TTC549 (cell line): ENCODE data around the gene COPS8.

Experiments used
- FAIRE-seq: peaks from 2 replicates; lab custom pipeline; 2012; peaks lifted over from hg19 to GRCh38; lab: Jason Lieb, UNC

COPS8 gene

DNA sequence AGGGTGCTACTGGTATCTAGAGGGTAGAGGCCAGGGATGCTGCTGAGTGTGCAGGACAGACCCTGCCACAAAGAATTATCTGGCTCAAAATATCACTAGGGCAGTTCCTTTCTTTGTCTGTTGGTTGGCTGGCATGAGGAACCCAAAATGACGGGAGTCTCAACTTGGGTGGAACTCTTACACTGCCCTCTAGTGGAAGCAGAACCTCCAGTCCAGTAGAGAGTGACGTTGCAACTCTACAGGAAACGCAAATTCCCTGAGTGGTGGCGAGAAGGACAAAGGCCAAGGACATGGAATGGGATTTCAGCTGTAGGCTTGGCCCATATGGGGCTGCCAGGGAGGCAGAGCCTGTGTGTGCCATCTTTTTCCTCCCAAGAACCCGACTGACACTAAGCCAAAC lies 47.1 kb downstream of the COPS8 start:
- FAIRE-seq = no peak

DNA sequence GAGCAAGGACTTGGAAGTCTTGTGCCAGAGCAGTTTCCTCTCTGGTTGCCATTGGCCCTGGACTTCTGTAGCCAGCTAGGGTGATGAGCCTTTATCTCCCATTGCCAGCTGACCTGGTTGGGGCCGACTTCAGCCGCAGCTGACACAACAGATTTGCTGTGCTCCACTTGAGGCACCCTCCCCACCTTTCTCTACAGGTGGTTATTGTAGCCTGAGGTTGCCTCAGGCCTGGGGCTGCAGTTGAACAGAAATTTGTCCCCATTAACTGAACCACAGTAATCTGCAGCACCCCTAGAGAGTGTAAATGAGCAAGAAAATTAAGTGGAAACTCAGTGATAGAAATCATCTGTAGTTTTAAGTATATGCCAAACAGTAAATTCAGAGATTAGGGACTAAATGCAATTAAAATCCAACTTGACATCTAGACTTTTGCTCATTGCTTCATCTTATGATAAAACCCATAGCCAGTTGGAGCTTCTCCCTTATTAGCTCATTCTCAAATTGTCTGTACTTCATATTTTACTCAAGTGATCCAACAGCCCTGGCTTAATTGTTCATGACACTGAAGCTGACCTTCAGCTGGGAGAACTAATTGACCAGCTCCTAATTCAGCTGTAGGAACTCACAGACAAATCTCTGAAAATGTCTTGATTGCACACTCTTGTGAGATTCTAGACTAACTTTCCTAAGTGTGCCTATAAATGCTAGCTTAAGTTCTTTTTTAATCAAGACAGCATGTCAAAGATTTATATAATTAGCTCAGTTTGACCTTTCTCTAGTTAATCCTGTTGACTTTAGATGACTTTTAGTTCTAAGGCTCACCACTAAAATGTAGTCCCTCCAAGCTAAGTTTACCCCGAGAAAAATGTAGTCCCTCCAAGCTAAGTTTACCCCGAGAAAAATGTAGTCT lies 48.9 kb downstream of the COPS8 start:
- no peak for FAIRE-seq

DNA sequence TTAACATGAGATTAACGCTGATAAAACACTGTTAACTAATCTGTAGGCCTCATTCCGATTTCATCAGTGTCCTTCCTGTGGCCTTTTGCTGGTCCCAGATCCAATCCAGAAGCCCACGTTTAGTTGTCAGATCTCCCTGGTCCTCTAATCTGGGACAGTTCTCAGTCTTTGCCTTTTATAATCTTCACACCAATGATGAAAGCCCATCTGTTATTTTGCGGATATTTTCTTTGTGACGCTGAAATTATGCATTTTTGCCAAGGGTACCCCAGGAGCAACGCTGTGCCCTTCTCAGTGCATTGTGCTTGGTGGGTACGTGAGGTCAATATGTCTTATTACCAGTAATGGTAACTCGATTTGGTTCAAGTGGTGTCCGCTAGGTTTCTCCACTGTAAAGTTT lies 51.1 kb downstream of the COPS8 start:
- no peak for FAIRE-seq

DNA sequence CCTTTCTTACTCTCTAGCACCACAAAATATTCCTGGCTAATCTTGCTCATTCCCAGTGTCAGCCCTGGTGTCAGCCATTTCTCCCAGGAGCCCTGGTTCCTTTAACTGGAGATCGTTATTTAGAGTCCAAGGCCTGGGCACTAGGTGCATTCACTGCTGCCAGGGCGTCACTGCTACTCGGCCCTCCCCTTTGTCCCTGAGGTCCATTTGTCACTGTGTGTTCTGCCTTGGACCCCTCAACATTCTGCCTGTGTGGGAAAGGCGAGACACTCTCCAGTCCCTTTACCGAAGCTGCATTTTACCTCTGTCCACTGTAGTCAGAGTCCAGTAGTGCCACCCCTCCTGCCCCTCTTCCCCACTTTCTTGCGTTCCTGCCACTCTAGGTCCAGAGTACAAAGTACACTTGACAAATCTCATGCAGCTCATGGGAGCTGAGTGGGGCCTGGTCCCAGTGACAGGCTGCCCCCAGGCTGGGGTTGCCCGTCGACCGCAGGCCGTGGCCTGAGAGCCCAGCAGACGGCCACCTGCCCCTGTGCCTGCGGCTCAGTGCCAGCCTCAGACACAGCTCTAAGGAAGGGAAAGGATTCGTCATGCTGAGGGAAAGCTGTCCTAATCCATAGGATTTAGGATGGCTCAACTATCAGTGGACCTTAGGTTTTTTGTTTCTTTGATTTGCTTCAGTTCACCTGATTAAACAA lies 52.1 kb downstream of the COPS8 start:
- FAIRE-seq = no peak

DNA sequence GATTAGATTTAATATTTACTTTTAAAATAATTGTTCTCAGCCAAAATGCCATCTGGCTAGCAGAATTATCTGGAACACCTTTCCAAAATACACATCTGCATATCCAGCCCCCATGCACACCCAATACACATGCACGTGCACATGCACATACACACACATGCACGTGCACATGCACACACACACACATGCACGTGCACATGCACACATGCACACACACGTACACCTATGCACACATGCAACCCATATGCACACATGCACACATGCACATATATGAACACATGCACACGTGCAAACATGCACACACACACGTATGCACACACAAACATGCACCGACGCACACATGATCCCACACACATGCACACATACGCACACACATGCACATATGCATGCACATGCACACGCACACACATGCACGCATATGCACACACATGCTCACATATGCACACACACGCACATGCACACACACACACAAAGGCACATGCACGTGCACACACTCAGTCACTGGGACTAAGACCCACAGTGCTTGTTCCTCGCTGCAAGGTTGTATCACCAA lies 53.5 kb downstream of the COPS8 start:
- no peak for FAIRE-seq

DNA sequence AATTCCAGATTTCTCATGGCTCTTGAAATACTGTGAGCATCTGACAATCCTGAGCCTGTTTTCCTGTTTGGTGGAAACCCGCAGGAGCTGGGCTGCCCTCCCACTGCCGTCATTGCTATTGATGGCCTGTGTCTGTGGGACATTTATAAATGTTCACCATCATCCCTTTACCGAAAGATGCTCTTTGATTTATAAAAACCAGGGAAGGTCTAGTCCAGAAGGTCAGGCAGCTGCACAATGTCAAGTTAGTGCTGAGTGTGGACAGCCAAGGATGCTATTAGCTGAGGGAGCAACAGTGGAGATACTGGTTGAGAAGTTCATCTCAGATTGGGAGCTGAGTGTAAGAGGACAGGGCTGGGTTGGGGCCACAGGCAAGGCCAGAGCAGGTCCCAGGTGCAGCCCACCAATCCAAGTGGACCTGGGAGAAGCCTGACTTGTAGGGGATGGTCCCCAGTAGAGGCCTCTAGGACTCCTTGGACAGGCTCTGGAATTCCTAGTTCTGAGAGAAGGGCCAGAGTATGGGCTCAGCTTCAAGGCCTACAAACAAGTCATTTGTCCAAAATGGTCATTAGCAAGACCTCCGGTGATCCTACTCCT lies 55.1 kb downstream of the COPS8 start:
- no peak for FAIRE-seq

DNA sequence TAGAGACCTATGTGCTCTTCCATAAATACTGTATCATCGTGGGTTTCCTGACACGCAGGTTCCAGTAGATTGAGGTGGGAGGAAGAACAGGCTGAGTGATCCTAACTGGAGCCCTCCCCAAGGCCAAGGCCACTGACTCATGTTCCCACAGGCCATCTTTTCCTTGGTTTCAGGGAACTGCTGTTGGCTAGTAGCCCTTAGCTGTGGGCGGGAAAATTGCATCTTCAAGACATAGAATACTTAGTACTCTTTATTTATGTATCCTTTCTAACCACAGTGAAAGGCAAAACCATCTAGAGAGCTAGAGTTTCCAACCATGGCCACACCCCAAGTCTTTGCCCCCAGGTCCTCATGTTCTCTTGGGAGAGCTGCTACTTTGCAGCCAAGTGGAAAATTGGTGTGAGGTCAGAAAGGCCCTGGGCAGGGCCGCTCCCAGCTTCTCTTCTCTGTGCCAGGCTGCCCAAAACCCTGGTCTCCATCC lies 55.9 kb downstream of the COPS8 start:
- no peak for FAIRE-seq

DNA sequence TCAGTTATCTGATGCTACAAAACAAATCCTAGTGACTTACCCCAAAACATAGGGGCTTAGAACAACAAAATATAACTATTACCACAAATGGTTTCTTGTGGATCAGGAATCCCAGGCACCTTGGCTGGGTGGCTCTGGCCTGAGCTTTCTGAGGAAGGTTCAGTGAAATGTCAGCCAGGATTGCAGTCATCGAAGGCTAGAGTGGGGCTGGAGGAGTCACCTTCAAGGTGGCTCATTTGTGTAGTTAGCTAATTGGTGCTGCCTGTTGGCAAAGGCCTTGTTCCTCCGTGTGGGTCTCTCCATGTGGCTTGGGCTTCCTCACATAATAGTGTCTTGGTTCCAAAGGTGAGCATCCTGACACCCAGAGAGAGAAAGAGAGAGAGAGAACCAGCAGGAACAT lies 57.4 kb downstream of the COPS8 start:
- FAIRE-seq = no peak

DNA sequence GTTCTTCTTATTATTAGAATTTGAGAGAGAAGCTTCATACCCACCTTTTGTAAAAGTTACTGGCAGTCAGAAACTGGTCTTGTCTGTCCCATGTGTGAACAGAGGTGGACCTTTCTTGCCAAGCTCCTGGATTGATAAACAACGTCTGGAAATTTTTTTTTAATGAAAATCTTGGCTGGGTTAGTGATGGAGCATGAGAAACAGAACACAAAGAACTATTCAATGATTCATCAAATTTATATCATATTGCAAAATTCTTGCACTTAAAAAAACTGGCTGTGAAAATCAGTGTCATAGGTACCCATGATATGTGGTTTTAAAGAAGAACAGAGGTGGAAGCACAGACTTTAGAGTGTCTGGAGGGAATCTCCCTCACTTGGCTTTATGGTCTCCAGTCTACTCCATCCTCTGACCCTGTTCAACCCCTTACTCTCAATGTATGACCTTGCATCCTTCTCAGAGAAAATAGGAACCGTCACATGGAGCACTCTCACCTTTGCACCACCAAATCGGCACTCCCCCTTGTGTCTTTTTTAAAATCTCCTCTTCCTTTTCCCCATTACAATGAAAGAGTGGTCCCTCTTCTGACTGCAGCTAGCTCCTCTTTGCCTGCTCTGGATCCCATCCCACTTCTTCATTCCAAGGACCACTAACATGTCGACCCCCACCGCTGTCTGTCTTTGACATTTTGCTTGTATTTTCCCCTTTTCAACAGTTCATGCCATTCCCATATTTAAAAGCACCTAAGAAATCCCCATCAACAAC lies 58.2 kb downstream of the COPS8 start:
- no peak for FAIRE-seq

DNA sequence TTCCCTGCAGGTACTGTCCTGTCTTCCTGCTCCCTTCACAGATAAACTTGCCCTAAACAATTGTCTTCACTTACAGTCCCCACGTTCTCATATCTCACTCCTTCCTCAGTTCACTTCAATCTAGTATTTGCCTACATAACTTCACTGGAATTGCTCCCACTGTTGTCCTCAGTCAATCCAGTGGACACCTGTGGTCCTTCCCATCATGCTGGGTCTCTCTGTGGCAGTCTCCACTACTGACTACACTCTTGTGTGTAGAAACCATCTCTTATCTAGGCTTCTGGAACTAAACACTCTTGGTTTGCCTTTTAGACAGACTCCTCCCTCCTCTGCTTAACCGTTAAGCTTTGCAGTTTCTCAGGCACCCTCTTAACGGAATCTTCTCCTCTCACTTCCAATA lies 58.8 kb downstream of the COPS8 start:
- FAIRE-seq = no peak

DNA sequence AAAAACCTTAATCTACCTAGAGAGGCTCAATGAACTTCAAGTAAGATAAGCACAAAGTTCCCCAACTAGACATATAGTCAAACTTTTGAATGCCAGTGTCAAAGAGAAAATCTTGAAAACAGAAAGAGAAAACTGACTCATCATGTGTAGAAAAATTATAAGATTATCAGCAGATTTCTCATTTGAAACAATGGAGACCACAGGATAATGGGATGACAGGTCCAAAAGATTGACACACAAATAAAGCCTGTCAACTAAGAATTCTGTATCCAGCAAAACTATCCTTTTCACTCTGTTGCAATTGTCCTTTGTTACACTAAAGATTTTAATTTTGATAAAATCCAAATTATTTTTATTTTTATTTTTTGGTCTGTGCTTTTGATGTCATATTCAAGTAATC lies 61.6 kb downstream of the COPS8 start:
- FAIRE-seq = no peak

DNA sequence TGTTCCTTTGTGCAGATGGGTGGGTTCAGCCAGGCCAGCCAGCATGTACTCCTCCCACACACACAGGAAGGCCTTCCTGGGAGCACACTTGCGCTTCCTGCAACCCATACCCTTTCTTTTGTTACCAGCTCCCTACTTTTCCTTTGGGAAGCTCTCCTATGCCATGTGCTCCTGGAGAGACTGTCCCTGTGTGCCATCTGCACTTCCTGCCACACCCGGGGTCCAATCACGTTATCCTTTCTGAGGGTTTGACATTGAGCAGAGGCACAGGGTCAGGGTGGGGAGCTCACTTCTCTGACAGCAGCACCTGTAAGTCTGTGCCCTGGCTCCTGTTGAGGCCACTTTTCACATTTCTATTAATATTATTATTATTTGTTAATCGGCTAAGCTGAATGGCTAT lies 62.9 kb downstream of the COPS8 start:
- no peak for FAIRE-seq

DNA sequence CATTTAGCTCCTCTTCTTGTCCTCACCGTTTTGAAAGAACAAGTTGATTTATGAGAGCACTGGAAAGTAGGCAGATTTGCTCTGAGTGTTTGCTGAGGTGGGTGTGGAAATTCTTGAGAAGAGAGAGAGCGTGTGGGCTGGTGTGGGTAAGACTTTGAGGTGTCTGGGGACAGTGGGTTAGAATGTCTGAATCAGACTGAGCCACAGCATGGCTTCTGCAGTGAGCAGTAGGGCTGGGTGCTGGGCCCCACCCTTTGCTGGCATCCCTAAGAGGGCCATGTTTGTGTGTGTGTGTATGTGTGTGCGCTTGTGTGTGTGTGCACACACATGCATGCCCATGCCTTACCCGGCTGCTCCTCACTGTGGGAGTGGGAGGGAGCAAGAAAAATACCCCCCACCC lies 63.7 kb downstream of the COPS8 start:
- FAIRE-seq = no peak
